ENCODE results near the gene CXCR6. TPM values are rescaled to one million over a fixed set of nuclear protein-coding genes. Genes with fewer than 3 reads are reported as not detected.

CXCR6 gene
- total RNA-seq, 1 donor from 2014 or later, result 0.33 TPM

DNA sequence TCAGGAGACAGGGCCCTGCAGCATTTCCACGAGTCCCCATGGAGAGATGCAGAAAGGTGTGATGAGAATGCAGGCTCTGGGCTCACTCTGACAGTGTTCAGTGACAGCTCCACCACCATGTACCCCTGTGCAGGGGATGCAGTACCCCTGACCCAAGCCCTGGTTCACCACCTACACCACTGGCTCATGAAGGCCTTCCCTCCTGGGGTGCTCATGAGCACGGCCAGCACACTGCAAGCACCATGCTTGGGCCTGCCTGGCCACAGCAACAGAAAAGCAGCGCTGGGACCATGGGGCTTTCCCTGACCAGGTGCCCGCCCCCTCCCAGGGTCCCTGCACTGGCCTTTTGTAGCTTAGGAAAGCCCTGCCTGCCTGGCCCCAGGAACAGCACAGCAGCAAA, 6.2 kb downstream of the CXCR6 start:
- H3K27ac ChIP-seq (replicated peaks), result no peak overlapping the region
- peaks cover 51% of the 10 kb centered on the region for H3K4me1 ChIP-seq
- H3K4me3 ChIP-seq, result no peak overlapping the region
- no peaks in the 10 kb centered on the region for H3K27me3 ChIP-seq (ENCODE audit: low read depth)
- TF ChIP-seq, protein P1, sequence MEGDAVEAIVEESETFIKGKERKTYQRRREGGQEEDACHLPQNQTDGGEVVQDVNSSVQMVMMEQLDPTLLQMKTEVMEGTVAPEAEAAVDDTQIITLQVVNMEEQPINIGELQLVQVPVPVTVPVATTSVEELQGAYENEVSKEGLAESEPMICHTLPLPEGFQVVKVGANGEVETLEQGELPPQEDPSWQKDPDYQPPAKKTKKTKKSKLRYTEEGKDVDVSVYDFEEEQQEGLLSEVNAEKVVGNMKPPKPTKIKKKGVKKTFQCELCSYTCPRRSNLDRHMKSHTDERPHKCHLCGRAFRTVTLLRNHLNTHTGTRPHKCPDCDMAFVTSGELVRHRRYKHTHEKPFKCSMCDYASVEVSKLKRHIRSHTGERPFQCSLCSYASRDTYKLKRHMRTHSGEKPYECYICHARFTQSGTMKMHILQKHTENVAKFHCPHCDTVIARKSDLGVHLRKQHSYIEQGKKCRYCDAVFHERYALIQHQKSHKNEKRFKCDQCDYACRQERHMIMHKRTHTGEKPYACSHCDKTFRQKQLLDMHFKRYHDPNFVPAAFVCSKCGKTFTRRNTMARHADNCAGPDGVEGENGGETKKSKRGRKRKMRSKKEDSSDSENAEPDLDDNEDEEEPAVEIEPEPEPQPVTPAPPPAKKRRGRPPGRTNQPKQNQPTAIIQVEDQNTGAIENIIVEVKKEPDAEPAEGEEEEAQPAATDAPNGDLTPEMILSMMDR (IDR thresholded peaks at IDR 0.05; ENCODE audit: borderline replicate concordance), result no peak
- peaks cover 100% of the 10 kb centered on the region for H3K36me3 ChIP-seq
- H3K9me3 ChIP-seq (replicated peaks), result no peaks in the 10 kb centered on the region
- intact Hi-C loops (cut with micrococcal nuclease), result no loop called here
- DNase-seq, result no peak

DNA sequence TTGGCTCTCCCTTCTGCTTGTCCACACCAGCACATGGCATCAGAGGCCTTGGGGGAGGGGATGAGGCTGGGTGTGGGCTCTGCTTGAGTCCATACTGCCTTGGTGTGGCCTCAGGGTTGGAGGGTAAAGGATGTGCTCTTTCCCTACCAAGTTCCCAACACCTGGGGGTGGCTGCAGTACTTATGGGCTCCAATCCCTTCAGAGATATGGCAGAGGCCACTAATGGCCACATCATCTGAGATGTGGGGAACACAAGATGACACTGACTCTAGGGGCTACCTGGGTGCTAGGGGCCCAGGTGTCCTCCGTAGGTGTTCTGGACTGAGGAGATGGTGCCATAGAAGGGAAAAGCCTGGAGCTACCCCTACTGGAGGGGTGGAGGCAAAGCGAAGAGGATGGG, 6.9 kb downstream of the CXCR6 start:
- intact Hi-C loops (cut with micrococcal nuclease), result no loop called here
- no peak for DNase-seq
- Histone ChIP-seq H3K4me1 (peaks cover 51% of the 10 kb centered on the region), H3K27me3 (ENCODE audit: low read depth) (no peaks in the 10 kb centered on the region), H3K36me3 (peaks cover 100% of the 10 kb centered on the region), H3K9me3 (replicated peaks) (no peaks in the 10 kb centered on the region), H3K4me3 (no peak overlapping the region), H3K27ac (replicated peaks) (peak overlapping the region; percentile 5)
- TF ChIP-seq, protein P1 (IDR thresholded peaks at IDR 0.05; ENCODE audit: borderline replicate concordance), result no peak

DNA sequence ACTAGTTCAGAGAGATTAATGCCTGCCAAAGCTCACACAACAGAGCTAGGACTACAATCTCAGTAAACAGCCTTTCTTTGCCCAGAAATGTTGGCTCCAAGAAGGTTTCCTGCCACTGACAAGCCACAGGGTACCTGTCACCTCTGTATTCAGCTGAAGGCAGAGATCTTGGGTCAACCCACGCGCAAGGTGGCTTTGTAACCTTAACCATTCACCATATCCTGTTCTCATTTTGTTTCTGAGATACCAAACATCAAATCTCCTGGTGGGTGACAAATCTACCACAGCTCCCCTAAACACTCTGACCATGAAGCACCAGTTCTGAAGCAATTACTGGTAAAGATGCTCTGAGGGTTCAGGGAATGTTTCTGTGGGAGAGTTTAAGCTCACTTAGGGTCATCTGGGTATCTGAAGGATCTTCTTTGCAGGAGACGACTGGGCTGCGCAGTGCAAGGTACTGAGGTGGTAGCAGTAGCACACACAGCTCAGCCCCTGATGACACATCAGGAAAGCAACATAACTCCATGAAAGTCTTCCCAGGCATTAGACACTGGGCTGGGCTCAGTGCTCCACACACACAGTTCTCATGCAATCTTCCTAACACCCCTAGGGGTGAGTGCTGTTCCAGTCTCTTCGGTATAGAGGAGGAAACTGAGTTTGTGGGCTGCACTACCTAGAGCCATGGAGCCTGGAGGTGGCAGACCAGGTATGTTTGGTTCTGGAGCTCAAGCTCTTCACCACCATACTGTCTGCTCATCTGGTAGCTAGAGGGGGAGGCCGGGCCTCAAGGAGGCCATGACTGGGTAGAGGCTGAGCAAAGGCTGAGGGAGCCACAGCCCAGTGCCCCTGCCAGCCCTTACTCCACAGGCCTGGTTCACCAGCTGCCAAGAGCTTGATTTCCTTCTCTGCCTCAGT, 7.7 kb downstream of the CXCR6 start:
- H3K27ac ChIP-seq (replicated peaks), result peak overlapping the region; percentile 5

DNA sequence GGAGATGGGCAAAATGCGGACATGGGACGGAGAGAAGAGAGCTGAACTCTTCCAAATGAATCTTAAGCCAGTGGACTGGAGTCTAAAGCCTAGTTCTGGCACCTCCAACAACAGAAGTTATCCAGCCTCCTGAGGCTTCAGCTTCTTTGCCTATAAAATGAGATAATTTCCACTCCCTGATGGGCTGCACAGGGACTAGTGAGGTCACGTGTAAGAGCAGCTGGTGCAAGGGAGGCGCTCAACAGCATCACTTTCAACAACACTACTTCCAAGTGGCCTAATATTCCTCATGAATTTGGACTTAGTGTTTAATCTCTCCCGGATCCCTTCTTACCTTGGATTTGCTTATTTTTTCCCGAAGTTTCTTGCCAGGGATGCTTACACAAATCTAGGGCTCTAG, 8.7 kb downstream of the CXCR6 start:
- Histone ChIP-seq H3K27me3 (ENCODE audit: low read depth) (no peaks in the 10 kb centered on the region), H3K27ac (replicated peaks) (no peak overlapping the region), H3K4me3 (no peak overlapping the region), H3K9me3 (replicated peaks) (no peaks in the 10 kb centered on the region), H3K36me3 (peaks cover 100% of the 10 kb centered on the region), H3K4me1 (peaks cover 48% of the 10 kb centered on the region)
- TF ChIP-seq, protein P1 (IDR thresholded peaks at IDR 0.05; ENCODE audit: borderline replicate concordance), result no peak
- intact Hi-C loops (cut with micrococcal nuclease), result no loop called here
- DNase-seq, result no peak

More for the DNA sequence above, 7.7 kb downstream of the CXCR6 start:
- TF ChIP-seq, protein P1 (IDR thresholded peaks at IDR 0.05; ENCODE audit: borderline replicate concordance), result no peak
- no peak for DNase-seq
- peaks cover 100% of the 10 kb centered on the region for H3K36me3 ChIP-seq
- intact Hi-C loops (cut with micrococcal nuclease), result no loop called here
- no peaks in the 10 kb centered on the region for H3K27me3 ChIP-seq (ENCODE audit: low read depth)
- H3K4me3 ChIP-seq, result no peak overlapping the region
- H3K4me1 ChIP-seq, result peaks cover 51% of the 10 kb centered on the region
- H3K9me3 ChIP-seq (replicated peaks), result no peaks in the 10 kb centered on the region

DNA sequence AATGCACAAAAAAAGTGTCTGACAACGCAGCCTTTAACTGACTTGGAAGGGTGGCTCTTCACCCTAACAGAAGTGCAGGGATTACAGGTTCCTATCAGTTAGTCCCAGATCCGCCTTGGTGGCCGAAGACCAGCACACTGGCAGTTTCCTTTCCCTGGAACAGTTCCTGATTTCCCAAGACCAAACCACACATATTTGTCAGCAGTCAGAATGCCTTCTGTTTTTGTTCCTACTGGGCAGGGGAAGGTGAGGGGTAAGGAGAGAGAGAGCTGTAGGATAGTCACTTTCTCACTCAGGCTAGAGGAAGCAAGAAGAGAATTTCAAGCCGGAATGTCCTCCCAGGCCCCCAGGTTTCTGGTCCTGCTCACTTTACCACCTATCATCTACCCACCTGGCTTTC, 9.2 kb downstream of the CXCR6 start:
- Histone ChIP-seq H3K4me3 (no peak overlapping the region), H3K36me3 (peaks cover 100% of the 10 kb centered on the region), H3K4me1 (peaks cover 45% of the 10 kb centered on the region), H3K9me3 (replicated peaks) (no peaks in the 10 kb centered on the region), H3K27ac (replicated peaks) (no peak overlapping the region), H3K27me3 (ENCODE audit: low read depth) (no peaks in the 10 kb centered on the region)
- intact Hi-C loops (cut with micrococcal nuclease), result no loop called here
- TF ChIP-seq, protein P1 (IDR thresholded peaks at IDR 0.05; ENCODE audit: borderline replicate concordance), result no peak
- no peak for DNase-seq

Measured in left ventricle myocardium inferior (tissue), 1 donor.